Gastrocnemius medialis (tissue), 4 donors: ENCODE results near the gene UBASH3B.

Experiments
- CTCF ChIP-seq, 5 experiments: fragments of 450-650 bp in 3 of 5; fragments of 200-600 bp in 2 of 5; sonication (generic) in 2 of 5; IDR thresholded peaks in 4 of 5; conservative IDR thresholded peaks in 1 of 5; 1 replicate in 4 of 5; 2 replicates in 1 of 5; pipeline ENCODE4 v1.5.1; 2016 to 2019; ENCODE audit warnings: antibody characterized with exemption in 5 of 5, mild to moderate bottlenecking in 3 of 5, moderate library complexity in 3 of 5
- POLR2A ChIP-seq, 2 donors: fragments of 450-650 bp; IDR thresholded peaks; one replicate each; pipeline ENCODE4 v1.6.1; 2017; ENCODE audit warnings: antibody characterized with exemption in 2 of 2, mild to moderate bottlenecking in 2 of 2, moderate library complexity in 2 of 2

- no peak for TF ChIP-seq CTCF (IDR thresholded peaks at IDR 0.05 in 4 of 5, conservative IDR thresholded peaks at IDR 0.05 in 1 of 5)
- TF ChIP-seq POLR2A (IDR thresholded peaks at IDR 0.05) = no peak
Observed at GRCh38 chr11:122811721-122812120, 156.2 kb downstream of the UBASH3B start.
